ENCODE data around the gene MAML3.

Gene MAML3

DNA sequence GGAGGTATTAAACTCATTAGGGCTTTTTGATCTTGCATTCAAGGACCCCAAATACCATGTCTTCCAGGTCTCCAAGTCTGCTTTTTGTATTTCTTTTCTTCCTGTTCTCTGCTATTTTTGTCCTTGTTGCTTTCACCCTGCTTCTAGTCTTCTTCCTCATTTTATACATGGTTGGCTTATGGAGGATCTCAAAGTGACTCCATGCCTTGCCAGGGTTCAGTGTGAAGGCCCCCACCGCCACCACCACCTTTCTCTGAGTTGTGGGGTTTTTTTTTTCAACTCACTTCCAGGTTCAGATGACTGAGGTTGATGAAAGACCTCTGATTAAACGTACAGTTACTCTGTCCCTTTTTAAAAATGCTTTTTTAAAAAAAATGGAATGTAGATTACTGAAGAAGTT, 96.3 kb downstream of the MAML3 start:
- peak overlapping the region in 1 of 2 donors; percentile 10 for H3K4me3 Mint-ChIP-seq
- H3K4me1 Mint-ChIP-seq: peaks cover 17 to 50% of the 10 kb centered on the region in 2 donors
- no peaks in the 10 kb centered on the region for H3K9me3 Mint-ChIP-seq
- ATAC-seq (replicated peaks) (peak; percentile 67 to 71), DNase-seq (no peak)
- peak overlapping the region; percentile 11 for H3K27ac Mint-ChIP-seq
- no peaks in the 10 kb centered on the region for H3K36me3 Mint-ChIP-seq
- H3K27me3 Mint-ChIP-seq: no peaks in the 10 kb centered on the region

DNA sequence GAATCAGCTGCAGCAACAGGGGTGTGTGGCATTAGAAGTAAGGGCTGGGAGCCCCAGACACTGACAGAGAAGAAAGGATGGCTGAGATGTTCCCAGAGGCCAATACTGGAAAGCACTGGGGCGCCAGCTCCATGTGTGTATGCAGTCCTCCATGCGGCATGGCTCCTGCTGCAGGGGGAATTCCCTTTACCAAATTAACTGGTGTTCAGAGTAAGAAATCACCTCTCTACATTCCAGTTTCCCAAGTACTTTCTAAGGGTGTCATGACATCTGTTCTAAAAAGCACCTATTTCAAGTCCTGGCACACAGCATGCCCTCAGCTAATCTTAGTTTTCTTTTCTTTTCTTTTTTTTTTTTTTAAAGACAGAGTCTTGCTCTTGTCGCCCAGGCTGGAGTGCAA, 98.0 kb downstream of the MAML3 start:
- H3K36me3 Mint-ChIP-seq: no peaks in the 10 kb centered on the region
- ATAC-seq (replicated peaks) (peak; percentile 22 to 46), DNase-seq (no peak)
- no peaks in the 10 kb centered on the region for H3K27me3 Mint-ChIP-seq
- no peak overlapping the region for H3K4me3 Mint-ChIP-seq
- H3K9me3 Mint-ChIP-seq: no peaks in the 10 kb centered on the region
- peak overlapping the region; percentile 2 for H3K27ac Mint-ChIP-seq
- peaks cover 15 to 48% of the 10 kb centered on the region in 2 donors for H3K4me1 Mint-ChIP-seq

DNA sequence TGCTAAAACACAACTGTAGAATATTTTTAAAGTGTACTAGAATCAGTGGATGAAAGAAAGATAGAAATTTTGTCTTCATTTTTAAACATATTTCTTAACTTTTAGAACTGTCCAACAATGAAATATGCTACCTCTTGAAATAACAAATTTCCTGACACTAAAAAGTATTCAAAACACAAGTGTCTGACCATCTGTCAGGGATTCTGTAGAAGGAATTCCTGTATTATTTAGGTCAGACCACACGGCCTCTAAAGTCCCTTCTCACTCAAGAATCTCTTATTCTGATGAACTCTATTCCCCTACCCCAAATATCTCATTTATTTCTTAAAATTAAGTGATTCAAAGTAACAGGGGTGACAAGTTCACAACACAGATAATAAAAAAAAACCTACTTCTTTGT, 99.1 kb downstream of the MAML3 start:
- DNase-seq (no peak), ATAC-seq (replicated peaks) (no peak)
- Mint-ChIP-seq H3K4me3 (peak overlapping the region; percentile 21 to 30), H3K27me3 (no peaks in the 10 kb centered on the region), H3K36me3 (no peaks in the 10 kb centered on the region), H3K4me1 (peaks cover 21 to 56% of the 10 kb centered on the region in 2 donors), H3K9me3 (no peaks in the 10 kb centered on the region), H3K27ac (peak overlapping the region; percentile 21)

GRCh38 chr4:140053185-140053584, 100.8 kb downstream of the MAML3 start:
- ATAC-seq (replicated peaks) (no peak), DNase-seq (no peak)
- H3K27me3 Mint-ChIP-seq: peaks cover 0 to 4% of the 10 kb centered on the region in 2 donors
- peak overlapping the region; percentile 14 for H3K27ac Mint-ChIP-seq
- no peak overlapping the region for H3K4me3 Mint-ChIP-seq
- peaks cover 30 to 72% of the 10 kb centered on the region in 2 donors for H3K4me1 Mint-ChIP-seq
- no peaks in the 10 kb centered on the region for H3K36me3 Mint-ChIP-seq
- H3K9me3 Mint-ChIP-seq: no peaks in the 10 kb centered on the region

DNA sequence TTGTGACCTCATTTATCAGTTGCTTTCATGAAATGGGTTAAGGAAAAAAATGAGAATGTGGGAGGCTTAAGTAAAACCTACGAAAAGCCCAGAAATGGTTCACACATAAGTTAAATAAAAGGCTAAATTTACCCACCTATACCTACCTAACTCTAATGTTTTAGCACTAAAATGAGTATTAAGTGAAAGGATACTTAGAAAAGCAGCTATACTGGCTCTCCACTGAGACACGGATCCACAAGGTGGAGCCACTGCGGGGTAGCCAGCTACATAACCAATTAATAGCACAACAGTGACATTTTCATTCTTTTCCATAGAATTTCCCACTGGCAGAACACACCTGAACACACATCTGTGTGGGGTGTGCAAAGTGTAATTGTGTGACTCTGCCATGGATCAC, 101.9 kb downstream of the MAML3 start:
- H3K27ac Mint-ChIP-seq: no peak overlapping the region
- peaks cover 0 to 7% of the 10 kb centered on the region in 2 donors for H3K27me3 Mint-ChIP-seq
- ATAC-seq (replicated peaks) (no peak), DNase-seq (no peak)
- H3K4me3 Mint-ChIP-seq: no peak overlapping the region
- H3K36me3 Mint-ChIP-seq: no peaks in the 10 kb centered on the region
- H3K4me1 Mint-ChIP-seq: peaks cover 28 to 70% of the 10 kb centered on the region in 2 donors
- H3K9me3 Mint-ChIP-seq: no peaks in the 10 kb centered on the region

GRCh38 chr4:140049849-140050637, 103.9 kb downstream of the MAML3 start:
- no peak for DNase-seq
- Mint-ChIP-seq H3K27me3 (peaks cover 0 to 10% of the 10 kb centered on the region in 2 donors), H3K9me3 (no peaks in the 10 kb centered on the region), H3K4me3 (peak overlapping the region; percentile 29 to 86), H3K36me3 (no peaks in the 10 kb centered on the region), H3K27ac (peak overlapping the region; percentile 93), H3K4me1 (peaks cover 24 to 56% of the 10 kb centered on the region in 2 donors)
- ATAC-seq (replicated peaks): no peak

DNA sequence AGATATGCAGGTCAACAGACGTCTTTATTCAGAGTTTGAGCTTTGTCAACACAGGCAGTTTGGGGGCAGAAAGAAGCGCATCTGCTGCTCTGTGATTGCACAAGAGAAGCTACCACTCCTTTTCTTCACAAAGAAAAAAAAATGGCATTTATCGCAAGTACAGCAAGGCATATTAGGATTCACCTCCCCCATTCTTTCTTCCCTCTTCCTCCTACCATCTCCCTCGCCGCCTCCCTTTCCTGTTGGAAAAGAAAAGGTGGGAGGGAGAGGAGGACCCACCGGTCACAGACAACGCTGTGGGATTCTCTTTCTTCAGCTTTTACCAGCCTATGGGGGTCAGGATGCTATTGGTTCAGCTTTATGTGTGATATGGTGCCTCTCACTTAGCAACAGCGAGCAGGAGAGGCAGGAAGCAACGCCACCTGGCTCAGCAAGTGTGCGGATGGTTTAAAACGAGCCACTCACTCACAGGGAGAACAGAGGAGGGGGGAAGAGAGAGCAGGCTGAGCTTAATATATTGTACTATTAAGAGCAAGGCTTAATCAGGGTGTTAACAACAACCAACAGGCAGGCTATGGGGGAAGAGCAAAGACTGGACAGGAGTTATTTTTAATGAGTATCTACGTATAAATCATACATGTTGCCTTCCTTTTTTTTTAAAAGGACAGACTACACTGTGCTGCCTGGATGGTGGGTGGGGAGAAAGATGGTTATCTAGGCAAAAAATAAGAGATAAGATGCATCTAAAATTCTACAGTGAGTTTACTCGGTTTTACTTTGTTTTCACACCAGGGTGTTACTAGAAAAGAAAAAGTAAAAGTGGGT, 104.7 kb downstream of the MAML3 start:
- DNase-seq (peak; percentile 30), ATAC-seq (replicated peaks) (peak; percentile 78 to 82)
- peaks cover 20 to 49% of the 10 kb centered on the region in 2 donors for H3K4me1 Mint-ChIP-seq
- H3K4me3 Mint-ChIP-seq: peak overlapping the region; percentile 86 to 90
- H3K36me3 Mint-ChIP-seq: no peaks in the 10 kb centered on the region
- H3K27me3 Mint-ChIP-seq: peaks cover 0 to 10% of the 10 kb centered on the region in 2 donors
- H3K9me3 Mint-ChIP-seq: no peaks in the 10 kb centered on the region
- peak overlapping the region; percentile 93 for H3K27ac Mint-ChIP-seq

DNA sequence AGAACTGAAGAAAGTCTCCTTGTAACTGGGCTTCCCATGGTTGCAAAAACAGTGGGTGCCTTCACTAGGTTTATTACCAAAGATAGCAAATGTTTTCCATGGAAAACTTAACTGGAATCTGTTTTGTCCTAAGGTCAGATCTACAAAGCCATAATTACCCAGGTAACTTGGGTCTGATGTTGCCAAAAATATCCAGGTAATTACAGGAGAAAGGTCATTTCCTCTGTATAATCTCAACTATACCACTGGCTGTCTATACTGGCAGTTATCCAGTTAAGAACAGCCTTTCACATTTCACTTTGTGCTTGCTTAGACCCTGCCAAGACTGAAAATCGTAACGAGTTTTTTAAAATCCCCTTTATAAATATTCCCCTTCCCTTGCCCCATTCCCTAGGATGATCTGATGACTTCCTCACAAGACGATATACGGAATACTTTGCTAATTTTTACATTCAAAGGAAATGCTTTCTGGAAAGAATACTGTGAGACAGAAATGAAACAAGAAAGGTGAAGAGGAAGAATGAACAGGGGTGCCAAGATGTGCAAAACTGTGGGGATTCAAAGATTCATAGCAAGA, 105.5 kb downstream of the MAML3 start:
- no peak for DNase-seq
- ATAC-seq (replicated peaks): no peak
- Mint-ChIP-seq H3K9me3 (no peaks in the 10 kb centered on the region), H3K36me3 (no peaks in the 10 kb centered on the region), H3K27me3 (peaks cover 0 to 10% of the 10 kb centered on the region in 2 donors), H3K27ac (peak overlapping the region; percentile 93), H3K4me3 (peak overlapping the region; percentile 86 to 90), H3K4me1 (peaks cover 20 to 41% of the 10 kb centered on the region in 2 donors)

- Mint-ChIP-seq H3K27ac (no peak overlapping the region), H3K4me3 (no peak overlapping the region), H3K27me3 (peaks cover 0 to 10% of the 10 kb centered on the region in 2 donors), H3K9me3 (no peaks in the 10 kb centered on the region), H3K4me1 (peaks cover 18 to 34% of the 10 kb centered on the region in 2 donors), H3K36me3 (no peaks in the 10 kb centered on the region)
- ATAC-seq (replicated peaks) (no peak), DNase-seq (no peak)
Observed at GRCh38 chr4:140047786-140048185, 106.2 kb downstream of the MAML3 start.

GRCh38 chr4:140047017-140047640, 106.9 kb downstream of the MAML3 start:
- H3K9me3 Mint-ChIP-seq: no peaks in the 10 kb centered on the region
- DNase-seq: no peak
- no peak overlapping the region for H3K27ac Mint-ChIP-seq
- no peaks in the 10 kb centered on the region for H3K36me3 Mint-ChIP-seq
- H3K27me3 Mint-ChIP-seq: peaks cover 0 to 10% of the 10 kb centered on the region in 2 donors
- no peak overlapping the region for H3K4me3 Mint-ChIP-seq
- peaks cover 18 to 34% of the 10 kb centered on the region in 2 donors for H3K4me1 Mint-ChIP-seq
- ATAC-seq (replicated peaks): no peak

- H3K4me3 Mint-ChIP-seq: no peak overlapping the region
- peaks cover 18 to 30% of the 10 kb centered on the region in 2 donors for H3K4me1 Mint-ChIP-seq
- H3K27ac Mint-ChIP-seq: no peak overlapping the region
- H3K36me3 Mint-ChIP-seq: no peaks in the 10 kb centered on the region
- H3K9me3 Mint-ChIP-seq: no peaks in the 10 kb centered on the region
- no peak for DNase-seq
- ATAC-seq (replicated peaks): no peak
- H3K27me3 Mint-ChIP-seq: peaks cover 0 to 10% of the 10 kb centered on the region in 2 donors
Observed at GRCh38 chr4:140046543-140046942, 107.4 kb downstream of the MAML3 start.

DNA sequence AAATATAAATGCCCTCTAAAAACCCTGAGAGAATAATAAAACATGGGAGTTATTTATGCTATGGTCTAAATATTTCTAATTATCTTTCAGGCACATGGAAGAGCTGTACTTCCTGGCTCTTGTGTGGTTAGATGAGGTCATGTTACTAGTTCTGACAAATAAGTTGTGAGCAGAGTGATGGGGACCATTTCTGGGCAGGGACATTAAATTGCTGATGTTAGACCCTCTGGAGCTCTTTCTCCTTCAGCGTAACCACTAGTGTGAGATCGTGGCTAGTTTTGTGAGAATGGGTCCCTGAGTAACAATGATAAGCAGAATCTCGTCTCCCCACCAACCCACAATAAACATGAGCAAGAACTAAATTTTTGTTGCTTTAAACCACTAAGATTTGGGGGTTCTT, 108.0 kb downstream of the MAML3 start:
- Mint-ChIP-seq H3K27me3 (peaks cover 0 to 10% of the 10 kb centered on the region in 2 donors), H3K27ac (no peak overlapping the region), H3K4me1 (peaks cover 18 to 30% of the 10 kb centered on the region in 2 donors), H3K36me3 (no peaks in the 10 kb centered on the region), H3K9me3 (no peaks in the 10 kb centered on the region), H3K4me3 (no peak overlapping the region)
- ATAC-seq (replicated peaks) (no peak), DNase-seq (no peak)

- DNase-seq (no peak), ATAC-seq (replicated peaks) (no peak)
- Mint-ChIP-seq H3K4me1 (peaks cover 10 to 18% of the 10 kb centered on the region in 2 donors), H3K36me3 (no peaks in the 10 kb centered on the region), H3K4me3 (no peak overlapping the region), H3K27me3 (peaks cover 0 to 9% of the 10 kb centered on the region in 2 donors), H3K27ac (no peak overlapping the region), H3K9me3 (no peaks in the 10 kb centered on the region)
Observed at GRCh38 chr4:140044337-140044902, 109.6 kb downstream of the MAML3 start.

DNA sequence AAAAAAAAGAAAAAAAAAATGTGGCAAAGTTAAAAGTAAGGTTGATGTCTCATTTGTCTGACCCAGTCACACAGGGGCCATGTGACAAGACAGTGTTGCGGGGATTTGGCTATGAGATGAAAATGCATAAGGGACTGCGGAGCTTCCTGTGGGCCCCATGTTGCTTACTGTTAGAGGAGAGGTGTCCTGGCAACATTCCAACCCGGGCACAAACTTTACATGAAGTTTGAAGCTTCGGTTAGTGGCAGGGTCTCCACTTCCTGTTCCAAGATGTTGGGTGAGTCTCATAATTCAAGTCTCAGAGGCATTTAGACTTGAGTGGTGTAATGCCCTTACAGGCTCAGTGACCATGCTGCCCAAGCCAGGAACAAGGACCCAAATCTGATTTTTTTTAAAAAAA, 111.3 kb downstream of the MAML3 start:
- Mint-ChIP-seq H3K4me3 (no peak overlapping the region), H3K4me1 (peaks cover 0 to 3% of the 10 kb centered on the region in 2 donors), H3K27ac (no peak overlapping the region), H3K9me3 (no peaks in the 10 kb centered on the region), H3K27me3 (peaks cover 0 to 6% of the 10 kb centered on the region in 2 donors), H3K36me3 (no peaks in the 10 kb centered on the region)
- ATAC-seq (replicated peaks) (no peak), DNase-seq (no peak)

All from stimulated activated naive B cell treated with anti-CD40 and anti-IgM and Interleukin-4, amounts not matched to agents 10 μg/mL and 1 μg/mL and 100 μg/mL, for 72 hours (primary cell).